Sigmoid colon (tissue), 7 donors: Measurements from ENCODE around the gene TFB2M. TPM values are rescaled to one million over a fixed set of nuclear protein-coding genes. Genes with fewer than 3 reads are reported as not detected.
A peak's percentile ranks its signal among the peaks of the same experiment; 100 is the strongest.
"Not testable (repeated sequence)": the region's sequence is repeated elsewhere in the genome, so short reads cannot be mapped to it uniquely, and the experiment has no call there.

Experiments used
- DNase-seq: peaks from one replicate; pipeline ENCODE4 v3.0.0-alpha.2; 2019
- H3K27ac ChIP-seq, 4 donors: fragments of 200-600 bp; sonication (generic); one replicate each; pipeline ENCODE4 v1.5.1; 2016 to 2019; ENCODE audit warnings: mild to moderate bottlenecking in 1 of 4
- H3K27me3 ChIP-seq, 3 donors: fragments of 200-600 bp; sonication (generic); one replicate each; pipeline ENCODE4 v1.5.1; 2019; ENCODE audit warnings: mild to moderate bottlenecking in 1 of 3
- H3K36me3 ChIP-seq, 4 donors: fragments of 200-600 bp; sonication (generic); one replicate each; pipeline ENCODE4 v1.5.1; 2016 to 2019
- H3K4me1 ChIP-seq, 4 donors: fragments of 200-600 bp; sonication (generic); one replicate each; pipeline ENCODE4 v1.5.1; 2017 to 2019
- H3K4me3 ChIP-seq, 4 donors: fragments of 200-600 bp; sonication (generic); one replicate each; pipeline ENCODE4 v1.5.1; 2017 to 2019; ENCODE audit warnings: mild to moderate bottlenecking in 2 of 4, moderate library complexity in 1 of 4
- H3K9me3 ChIP-seq, 4 donors: fragments of 200-600 bp in 3 of 4; sonication (generic) in 3 of 4; one replicate each; pipeline versions ENCODE4 v1.5.1 to v1.6.1; 2013 to 2019
- CTCF ChIP-seq, 4 experiments: fragments of 450-650 bp in 3 of 4; fragments of 200-600 bp in 1 of 4; IDR thresholded peaks; one replicate each; pipeline ENCODE4 v1.5.1; 2016 to 2019; ENCODE audit warnings: antibody characterized with exemption in 4 of 4, mild to moderate bottlenecking in 3 of 4, moderate library complexity in 2 of 4
- EP300 ChIP-seq, 4 donors: sonication (generic); formaldehyde crosslinking; IDR thresholded peaks; one replicate each; pipeline ENCODE4 v1.6.1; 2017; ENCODE audit warnings: antibody characterized with exemption in 4 of 4
- POLR2A ChIP-seq, 2 donors: fragments of 450-650 bp; IDR thresholded peaks; one replicate each; pipeline ENCODE4 v1.6.1; 2016; ENCODE audit warnings: antibody characterized with exemption in 2 of 2, mild to moderate bottlenecking in 2 of 2, moderate library complexity in 2 of 2
- POLR2AphosphoS5 ChIP-seq, 4 donors: sonication (generic); formaldehyde crosslinking; IDR thresholded peaks; one replicate each; pipeline ENCODE4 v1.6.1; 2017; ENCODE audit warnings: antibody characterized with exemption in 4 of 4
- WGBS, 2 donors: extraction: QIAGEN DNeasy Blood & Tissue Kit; methylation state at CpG; one replicate each; pipeline ENCODE4 v1.1.7; 2013; 5-methylcytosine and 5-hydroxymethylcytosine counted together
- intact Hi-C: fragments of 100-400 bp; cut with DNase I; formaldehyde crosslinking; loops from one replicate; pipeline ENCODE4 v1.15.1; 2023
- polyA plus RNA-seq, 3 donors: library from polyadenylated mRNA; stranded (reverse); fragments of 200-250 nt; gene quantifications; one replicate each; pipeline ENCODE4 v1.2.3, GENCODE V29; 2013
- total RNA-seq, 4 donors: library from RNA; depleted of rRNA; stranded (reverse); fragments of >200 nt; gene quantifications; one replicate each; pipeline ENCODE4 v1.1.0, GENCODE V29; 2016
- donor health status: healthy with polysubstance abuse.
- donor health status: Bipolar disorder and iron deficiency.
- donor health status: healthy.

TFB2M gene
- total and polyA plus RNA-seq, 7 donors: 4.7 to 18.5 (median 12.8) TPM

- Histone ChIP-seq H3K27ac (peak overlapping the region in 2 of 4 donors; percentile 72 to 73), H3K9me3 (no peaks in the 10 kb centered on the region), H3K27me3 (no peaks in the 10 kb centered on the region), H3K4me1 (peaks cover 5 to 49% (median 43%) of the 10 kb centered on the region in 4 donors), H3K36me3 (no peaks in the 10 kb centered on the region), H3K4me3 (no peak overlapping the region)
- DNase-seq: no peak
- TF ChIP-seq CTCF (IDR thresholded peaks at IDR 0.05) (no peak), EP300 (IDR thresholded peaks at IDR 0.05) (no peak), POLR2AphosphoS5 (IDR thresholded peaks at IDR 0.05) (no peak), POLR2A (IDR thresholded peaks at IDR 0.05) (no peak)
- WGBS, 2 donors: 88 to 93% methylated on average over 19 of the region's 19 CpGs
- intact Hi-C loops: no loop called here
Observed at GRCh38 chr1:246607462-246607861, 41.4 kb upstream of the TFB2M start.

GRCh38 chr1:246605231-246605630 lies 39.2 kb upstream of the TFB2M start:
- H3K9me3 ChIP-seq, H3K36me3 ChIP-seq, H3K27ac ChIP-seq, H3K4me3 ChIP-seq, DNase-seq, H3K27me3 ChIP-seq, intact Hi-C loops: not testable (repeated sequence)
- H3K4me1 ChIP-seq: peaks cover 5 to 39% (median 24%) of the 10 kb centered on the region in 4 donors
- 97 to 98% methylated on average over 19 of the region's 19 CpGs for WGBS, 2 donors

GRCh38 chr1:246602194-246602593 lies 36.1 kb upstream of the TFB2M start:
- DNase-seq: no peak
- TF ChIP-seq CTCF (IDR thresholded peaks at IDR 0.05) (no peak), POLR2A (IDR thresholded peaks at IDR 0.05) (no peak), EP300 (IDR thresholded peaks at IDR 0.05) (no peak), POLR2AphosphoS5 (IDR thresholded peaks at IDR 0.05) (no peak)
- Histone ChIP-seq H3K4me1 (peaks cover 0 to 37% (median 23%) of the 10 kb centered on the region in 4 donors), H3K4me3 (no peak overlapping the region), H3K27me3 (no peaks in the 10 kb centered on the region), H3K9me3 (no peaks in the 10 kb centered on the region), H3K36me3 (no peaks in the 10 kb centered on the region), H3K27ac (no peak overlapping the region)
- WGBS, 2 donors: 76 to 87% methylated on average over 3 of the region's 3 CpGs
- intact Hi-C loops: no loop called here

- Histone ChIP-seq H3K4me1 (peaks cover 0 to 51% (median 34%) of the 10 kb centered on the region in 4 donors), H3K27ac (no peak overlapping the region), H3K9me3 (no peaks in the 10 kb centered on the region), H3K27me3 (no peaks in the 10 kb centered on the region), H3K4me3 (no peak overlapping the region), H3K36me3 (no peaks in the 10 kb centered on the region)
- 70 to 86% methylated on average over 2 of the region's 2 CpGs for WGBS, 2 donors
- no peak for DNase-seq
- TF ChIP-seq POLR2AphosphoS5 (IDR thresholded peaks at IDR 0.05): no peak
- TF ChIP-seq POLR2A (IDR thresholded peaks at IDR 0.05): no peak
- TF ChIP-seq EP300 (IDR thresholded peaks at IDR 0.05): no peak
- TF ChIP-seq CTCF (IDR thresholded peaks at IDR 0.05): no peak
- intact Hi-C loops: no loop called here
Observed at GRCh38 chr1:246600579-246600978, 34.5 kb upstream of the TFB2M start.

- intact Hi-C loops: no loop called here
- DNase-seq: no peak
- Histone ChIP-seq H3K4me1 (peaks cover 0 to 61% (median 42%) of the 10 kb centered on the region in 4 donors), H3K27ac (peak overlapping the region in 1 of 4 donors; percentile 72), H3K9me3 (no peaks in the 10 kb centered on the region), H3K4me3 (no peak overlapping the region), H3K36me3 (peaks cover 0 to under 1% (median 0%) of the 10 kb centered on the region in 4 donors), H3K27me3 (no peaks in the 10 kb centered on the region)
- no peak for TF ChIP-seq EP300 (IDR thresholded peaks at IDR 0.05)
- no peak for TF ChIP-seq CTCF (IDR thresholded peaks at IDR 0.05)
- no peak for TF ChIP-seq POLR2AphosphoS5 (IDR thresholded peaks at IDR 0.05)
- no peak for TF ChIP-seq POLR2A (IDR thresholded peaks at IDR 0.05)
- WGBS, 2 donors: 70 to 85% methylated on average over 4 of the region's 4 CpGs
Observed at GRCh38 chr1:246599315-246599714, 33.3 kb upstream of the TFB2M start.
